ENCODE data around the gene CAMSAP2. TPM values are rescaled to one million over a fixed set of nuclear protein-coding genes. Genes with fewer than 3 reads are reported as not detected.

CAMSAP2 gene
- total RNA-seq, 1 experiment from 2014 or later: 40.3 TPM

DNA sequence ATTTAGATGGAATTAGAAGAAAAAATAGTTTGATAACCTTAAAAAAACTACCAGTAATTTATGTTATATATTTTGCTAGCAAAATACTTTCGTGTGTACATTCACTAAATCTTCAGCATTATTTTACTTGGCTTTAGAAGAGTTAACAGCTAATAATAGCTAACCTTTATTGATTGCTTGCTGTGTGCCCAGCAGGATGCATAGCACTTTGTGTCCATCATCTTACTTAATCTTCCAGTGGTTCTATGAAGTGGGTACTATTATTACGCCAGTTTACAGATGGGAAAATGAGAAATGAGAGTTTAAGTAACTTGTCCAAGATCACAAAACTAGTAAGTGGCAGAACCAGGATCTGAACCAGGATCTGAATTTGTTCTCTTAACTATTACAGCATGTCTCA lies 92.4 kb downstream of the CAMSAP2 start:
- Histone ChIP-seq H3F3A (ENCODE audit: insufficient read depth, low read depth) (peaks cover 14% of the 10 kb centered on the region; the same call in 1 of the 2 replicates), H3K4me3 (no peak overlapping the region), H3K9me3 (ENCODE audit: insufficient read depth, low read depth) (no peaks in the 10 kb centered on the region), H3K27me3 (ENCODE audit: insufficient read depth, low read depth) (no peaks in the 10 kb centered on the region), H3K36me3 (ENCODE audit: low read depth) (peaks cover 2% of the 10 kb centered on the region; the same call in 1 of the 2 replicates), H4K20me1 (ENCODE audit: insufficient read depth) (no peaks in the 10 kb centered on the region), H3K27ac (no peak overlapping the region), H3K4me1 (replicated peaks; ENCODE audit: insufficient read depth) (no peaks in the 10 kb centered on the region), H2AFZ (no peak overlapping the region), H3K4me2 (no peak overlapping the region), H3K9me2 (ENCODE audit: insufficient read depth) (no peaks in the 10 kb centered on the region; the same call in 1 of the 2 replicates), H3K79me2 (ENCODE audit: low read depth) (no peaks in the 10 kb centered on the region)
- BruUV-seq (replicated peaks): no TSS peak
- TF ChIP-seq EZH2 (IDR thresholded peaks at IDR 0.05; ENCODE audit: low read depth): no peak
- TF ChIP-seq CTCF (conservative IDR thresholded peaks at IDR 0.05): no peak
- no peak for DNase-seq
- CTCF ChIA-PET: no interaction called here
- intact Hi-C loops (cut with micrococcal nuclease; ENCODE audit: unreplicated experiment): no loop called here
- POLR2A ChIA-PET (ENCODE audit: unreplicated experiment): no interaction called here

DNA sequence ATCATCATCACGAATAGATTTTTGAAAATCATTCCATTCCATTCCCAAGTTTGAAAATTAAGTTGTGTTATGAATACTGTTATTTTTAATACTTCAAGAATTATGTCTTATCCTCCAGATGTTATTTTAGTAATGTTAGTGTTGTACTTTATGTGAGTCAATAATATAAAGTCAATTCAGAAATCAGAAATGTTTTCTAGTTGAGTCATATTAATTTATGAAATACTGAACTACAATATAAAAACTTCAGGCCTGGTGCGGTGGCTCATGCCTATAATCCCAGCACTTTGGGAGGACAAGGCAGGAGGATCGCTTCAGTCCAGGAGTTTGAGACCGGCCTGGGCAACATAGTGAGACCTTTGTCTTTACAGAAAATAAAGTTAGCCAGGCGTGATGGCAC lies 95.7 kb downstream of the CAMSAP2 start:
- Histone ChIP-seq H3K27ac (no peak overlapping the region), H3K4me1 (replicated peaks; ENCODE audit: insufficient read depth) (no peaks in the 10 kb centered on the region), H3K79me2 (ENCODE audit: low read depth) (no peaks in the 10 kb centered on the region), H3K9me2 (ENCODE audit: insufficient read depth) (no peaks in the 10 kb centered on the region; the same call in 1 of the 2 replicates), H3K4me2 (no peak overlapping the region), H3K4me3 (no peak overlapping the region), H4K20me1 (ENCODE audit: insufficient read depth) (no peaks in the 10 kb centered on the region; the same call in 1 of the 2 replicates), H3K9me3 (ENCODE audit: insufficient read depth, low read depth) (no peaks in the 10 kb centered on the region), H3K36me3 (ENCODE audit: low read depth) (peaks cover 7% of the 10 kb centered on the region; the same call in 1 of the 2 replicates), H3F3A (ENCODE audit: insufficient read depth, low read depth) (0 out of 2 replicates have a peak, but pooled peaks cover 5% of the 10 kb centered on the region), H3K27me3 (ENCODE audit: insufficient read depth, low read depth) (no peaks in the 10 kb centered on the region), H2AFZ (no peak overlapping the region)
- ChIA-PET CTCF (no interaction called here), POLR2A (ENCODE audit: unreplicated experiment) (no interaction called here)
- DNase-seq: no peak
- no TSS peak for BruUV-seq (replicated peaks)
- TF ChIP-seq CTCF (conservative IDR thresholded peaks at IDR 0.05): no peak
- no peak for TF ChIP-seq EZH2 (IDR thresholded peaks at IDR 0.05; ENCODE audit: low read depth)
- intact Hi-C loops (cut with micrococcal nuclease; ENCODE audit: unreplicated experiment): no loop called here

DNA sequence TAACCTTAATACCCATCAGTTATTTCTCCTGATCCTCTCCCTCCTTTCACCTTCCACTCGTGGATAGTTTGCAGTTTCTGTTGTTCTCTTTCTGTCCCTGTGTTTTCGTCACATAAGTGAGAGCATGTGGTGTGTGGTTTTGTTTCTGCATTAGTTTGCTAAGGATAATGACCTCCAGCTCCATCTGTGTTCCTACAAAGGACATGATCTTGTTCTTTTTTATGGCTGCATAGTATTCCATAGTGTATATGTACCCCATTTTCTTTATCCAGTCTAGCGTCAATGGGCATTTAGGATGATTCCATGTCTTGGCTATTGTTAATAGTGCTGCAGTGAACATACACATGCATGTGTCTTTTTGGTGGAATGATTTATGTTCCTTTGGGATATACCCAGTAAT lies 97.5 kb downstream of the CAMSAP2 start:
- H3K27me3 ChIP-seq (ENCODE audit: insufficient read depth, low read depth): no peaks in the 10 kb centered on the region
- peaks cover 7% of the 10 kb centered on the region; the same call in 1 of the 2 replicates for H3K36me3 ChIP-seq (ENCODE audit: low read depth)
- H3K79me2 ChIP-seq (ENCODE audit: low read depth): no peaks in the 10 kb centered on the region
- ChIA-PET CTCF (interaction anchor here (0.6 kb wide), 1 partner anchor 254 kb away, joined by 6 read pairs; no protein-coding TSS in a partner anchor), POLR2A (ENCODE audit: unreplicated experiment) (interaction anchor here (0.6 kb wide), 2 partner anchors 198 to 266 kb away, joined by 5 to 10 read pairs; no protein-coding TSS in a partner anchor)
- no peaks in the 10 kb centered on the region for H3K9me2 ChIP-seq (ENCODE audit: insufficient read depth)
- DNase-seq: no peak
- H3F3A ChIP-seq (ENCODE audit: insufficient read depth, low read depth): no peaks in the 10 kb centered on the region
- H3K4me3 ChIP-seq: no peak overlapping the region
- BruUV-seq (replicated peaks): no TSS peak
- H3K27ac ChIP-seq: no peak overlapping the region
- no peaks in the 10 kb centered on the region for H3K9me3 ChIP-seq (ENCODE audit: insufficient read depth, low read depth)
- H3K4me2 ChIP-seq: no peak overlapping the region
- H4K20me1 ChIP-seq (ENCODE audit: insufficient read depth): no peaks in the 10 kb centered on the region; the same call in 1 of the 2 replicates
- TF ChIP-seq CTCF (conservative IDR thresholded peaks at IDR 0.05) (no peak), EZH2 (IDR thresholded peaks at IDR 0.05; ENCODE audit: low read depth) (no peak)
- no peak overlapping the region for H2AFZ ChIP-seq
- intact Hi-C loops (cut with micrococcal nuclease; ENCODE audit: unreplicated experiment): no loop called here
- no peaks in the 10 kb centered on the region for H3K4me1 ChIP-seq (replicated peaks; ENCODE audit: insufficient read depth)
